ENCODE data around the gene EML3.
"Not testable (repeated sequence)": the region's sequence is repeated elsewhere in the genome, so short reads cannot be mapped to it uniquely, and the experiment has no call there.

The EML3 gene

DNA sequence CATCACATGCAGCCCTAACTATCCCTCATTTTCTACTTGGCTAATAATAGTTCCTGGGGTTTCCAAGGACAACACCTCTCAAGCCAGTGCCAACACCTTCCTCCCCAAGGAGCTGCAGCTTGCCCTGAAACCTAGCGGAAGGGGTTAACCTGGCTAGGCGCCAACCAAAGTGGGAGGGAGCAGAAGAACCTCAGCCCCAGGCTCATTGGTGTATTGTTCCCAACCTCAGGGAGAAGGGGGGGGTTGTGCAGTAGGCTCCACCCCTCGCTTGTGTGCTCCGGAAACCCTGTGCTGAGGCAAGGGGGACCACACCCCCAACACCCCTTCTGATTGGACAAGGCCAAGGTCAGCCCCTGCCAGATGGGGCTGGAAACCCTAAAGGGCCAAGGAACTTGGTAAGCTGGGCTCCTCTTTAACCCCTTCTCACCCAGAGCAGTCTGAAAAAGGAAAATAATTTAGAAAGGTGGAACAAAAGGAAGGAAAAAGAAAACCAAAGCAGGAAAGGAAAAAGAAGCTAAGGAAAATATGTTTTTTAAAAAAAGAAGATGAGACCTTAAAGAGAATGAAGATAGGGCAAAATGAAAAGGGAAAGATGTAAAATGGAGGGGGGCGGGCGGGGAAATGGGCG, 13.4 kb downstream of the EML3 start:
- Histone ChIP-seq H3K4me3 (ENCODE audit: insufficient read depth, low read depth, low read length) (no peak overlapping the region), H3K4me1 (ENCODE audit: control insufficient read depth, insufficient read depth, low read length) (peaks cover 18% of the 10 kb centered on the region), H3K36me3 (ENCODE audit: control insufficient read depth, insufficient read depth, low read length) (peaks cover 33% of the 10 kb centered on the region), H3K27ac (ENCODE audit: insufficient read depth, low read depth, low read length, poor library complexity, severe bottlenecking) (no peak overlapping the region), H3K9me3 (ENCODE audit: control insufficient read depth, low read length) (no peaks in the 10 kb centered on the region), H3K27me3 (ENCODE audit: control insufficient read depth, insufficient read depth, low read length, poor library complexity, severe bottlenecking) (peaks cover 18% of the 10 kb centered on the region)
- WGBS, 2 experiments: 65 to 66% methylated on average over 7 of the region's 7 CpGs

DNA sequence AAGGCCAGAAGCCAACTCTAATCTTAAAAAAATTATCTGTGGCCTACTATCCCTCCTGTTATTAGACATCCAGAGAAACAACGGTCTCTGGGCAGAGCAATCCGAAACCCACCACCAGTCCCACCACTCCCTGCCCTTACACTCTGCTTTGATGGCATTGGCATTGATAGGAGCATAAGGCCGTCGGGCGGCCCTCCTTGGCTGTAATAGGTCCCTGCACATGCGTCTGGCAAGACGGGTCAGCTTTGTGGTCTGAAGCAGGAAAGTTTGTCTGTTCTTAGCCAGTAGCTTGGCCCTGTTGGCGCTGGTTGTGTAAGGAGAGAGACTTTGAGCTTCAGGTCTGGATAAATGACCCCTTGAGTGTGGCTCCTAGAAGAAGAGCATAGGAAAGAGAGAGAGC, 17.5 kb downstream of the EML3 start:
- Histone ChIP-seq H3K4me3 (ENCODE audit: insufficient read depth, low read depth, low read length) (no peak overlapping the region), H3K27ac (ENCODE audit: insufficient read depth, low read depth, low read length, poor library complexity, severe bottlenecking) (no peak overlapping the region), H3K27me3 (ENCODE audit: control insufficient read depth, insufficient read depth, low read length, poor library complexity, severe bottlenecking) (no peaks in the 10 kb centered on the region), H3K9me3 (ENCODE audit: control insufficient read depth, low read length) (no peaks in the 10 kb centered on the region), H3K36me3 (ENCODE audit: control insufficient read depth, insufficient read depth, low read length) (peaks cover 39% of the 10 kb centered on the region), H3K4me1 (ENCODE audit: control insufficient read depth, insufficient read depth, low read length) (peaks cover 14% of the 10 kb centered on the region)
- 94 to 97% methylated on average over 8 of the region's 8 CpGs for WGBS, 2 experiments

DNA sequence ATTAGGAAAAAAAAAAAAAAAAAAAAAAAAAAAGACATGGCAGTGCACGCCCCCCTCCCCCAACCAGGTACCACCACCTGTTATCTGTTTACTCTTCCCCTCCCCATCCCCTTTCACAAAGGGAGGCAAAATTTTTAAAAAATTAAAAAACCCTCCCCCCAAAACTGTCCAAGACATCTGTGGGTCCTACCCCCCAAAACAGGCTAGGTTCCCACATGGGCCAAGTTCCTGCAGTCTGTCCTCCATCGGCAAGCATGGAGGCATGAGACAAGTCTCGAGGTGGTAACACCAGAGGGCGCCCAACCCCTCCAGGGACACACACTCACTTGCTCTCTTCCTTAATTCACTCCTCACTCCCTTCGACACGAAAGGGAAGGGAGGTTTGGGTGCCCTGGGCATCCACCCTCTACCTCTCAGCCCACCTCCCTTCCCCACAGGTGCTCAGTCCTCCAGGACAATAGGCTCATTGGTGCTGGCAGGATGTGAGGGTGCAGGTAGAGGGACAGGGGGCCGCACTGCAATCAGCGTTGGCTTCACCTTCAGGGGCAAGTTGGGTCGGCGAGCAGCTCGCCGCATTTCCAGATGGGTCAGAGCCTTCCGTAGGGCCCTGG, 19.0 kb downstream of the EML3 start:
- H3K9me3 ChIP-seq (ENCODE audit: control insufficient read depth, low read length): no peaks in the 10 kb centered on the region
- H3K4me3 ChIP-seq (ENCODE audit: insufficient read depth, low read depth, low read length): no peak overlapping the region
- H3K27me3 ChIP-seq (ENCODE audit: control insufficient read depth, insufficient read depth, low read length, poor library complexity, severe bottlenecking): no peaks in the 10 kb centered on the region
- 67 to 69% methylated on average over 13 of the region's 13 CpGs for WGBS, 2 experiments
- H3K36me3 ChIP-seq (ENCODE audit: control insufficient read depth, insufficient read depth, low read length): peaks cover 36% of the 10 kb centered on the region
- H3K27ac ChIP-seq (ENCODE audit: insufficient read depth, low read depth, low read length, poor library complexity, severe bottlenecking): peak overlapping the region; percentile 44
- H3K4me1 ChIP-seq (ENCODE audit: control insufficient read depth, insufficient read depth, low read length): peaks cover 3% of the 10 kb centered on the region

DNA sequence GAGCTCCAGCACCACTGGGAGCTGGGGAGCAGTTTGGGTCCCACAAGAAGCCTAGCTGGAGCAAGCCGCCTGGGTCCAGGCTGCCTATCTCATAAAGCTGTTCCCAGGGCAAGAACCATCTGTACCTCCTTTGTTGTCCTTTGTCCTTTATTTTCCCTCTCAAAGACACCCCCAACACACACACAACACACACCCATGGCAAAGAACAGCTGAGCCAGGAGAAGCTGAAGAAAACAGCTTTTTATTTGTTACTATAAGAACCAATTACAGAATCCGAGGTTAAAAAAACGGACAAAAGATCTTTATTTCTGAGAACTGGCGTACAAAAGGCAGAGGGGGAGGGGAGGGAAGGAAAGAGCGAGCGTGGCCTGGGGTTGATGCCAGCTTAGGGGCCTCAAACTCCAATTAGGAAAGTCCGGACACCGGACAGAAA, 19.6 kb downstream of the EML3 start:
- no peak overlapping the region for H3K4me3 ChIP-seq (ENCODE audit: insufficient read depth, low read depth, low read length)
- no peak overlapping the region for H3K27ac ChIP-seq (ENCODE audit: insufficient read depth, low read depth, low read length, poor library complexity, severe bottlenecking)

DNA sequence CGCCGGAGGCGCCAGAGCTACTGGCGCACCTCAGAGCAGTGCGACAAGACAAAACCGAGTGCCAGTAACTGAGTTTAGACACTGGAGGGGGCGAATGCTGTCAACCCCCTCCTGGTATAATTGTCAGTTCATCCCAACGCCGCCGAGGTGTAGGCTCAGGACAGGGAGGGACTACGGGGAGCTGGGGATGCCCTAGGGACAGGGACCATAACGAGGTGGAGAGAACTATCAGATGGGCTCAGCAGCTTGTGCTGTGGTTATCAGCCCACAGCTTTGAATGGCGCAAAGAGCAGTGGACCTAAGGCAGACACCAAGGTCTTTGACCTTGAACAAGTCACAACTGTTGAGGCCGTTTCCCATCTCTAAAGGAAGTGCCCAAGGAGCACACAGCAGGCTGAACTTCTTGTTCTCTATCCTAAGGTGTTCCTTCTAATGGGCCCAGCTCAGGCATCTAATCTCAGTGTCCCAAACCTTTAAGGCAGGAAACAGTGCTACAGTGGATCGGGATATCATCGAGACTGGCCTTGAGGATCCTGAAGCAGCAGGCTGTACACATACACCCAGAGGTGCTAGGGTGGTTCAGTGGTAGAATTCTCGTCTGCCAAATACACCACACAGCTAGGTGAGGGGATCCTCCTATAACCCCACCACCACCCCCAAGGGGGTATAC, 20.3 kb downstream of the EML3 start:
- Histone ChIP-seq H3K9me3 (ENCODE audit: control insufficient read depth, low read length) (no peaks in the 10 kb centered on the region), H3K36me3 (ENCODE audit: control insufficient read depth, insufficient read depth, low read length) (peaks cover 33% of the 10 kb centered on the region), H3K27me3 (ENCODE audit: control insufficient read depth, insufficient read depth, low read length, poor library complexity, severe bottlenecking) (no peaks in the 10 kb centered on the region), H3K4me3 (ENCODE audit: insufficient read depth, low read depth, low read length) (peak overlapping the region; percentile 54), H3K4me1 (ENCODE audit: control insufficient read depth, insufficient read depth, low read length) (peaks cover 3% of the 10 kb centered on the region), H3K27ac (ENCODE audit: insufficient read depth, low read depth, low read length, poor library complexity, severe bottlenecking) (peak overlapping the region; percentile 91)
- WGBS, 2 experiments: 33 to 39% methylated on average over 16 to 17 of the region's 17 CpGs

More for the DNA sequence above, 19.6 kb downstream of the EML3 start:
- Histone ChIP-seq H3K27me3 (ENCODE audit: control insufficient read depth, insufficient read depth, low read length, poor library complexity, severe bottlenecking) (no peaks in the 10 kb centered on the region), H3K36me3 (ENCODE audit: control insufficient read depth, insufficient read depth, low read length) (peaks cover 32% of the 10 kb centered on the region), H3K9me3 (ENCODE audit: control insufficient read depth, low read length) (no peaks in the 10 kb centered on the region), H3K4me1 (ENCODE audit: control insufficient read depth, insufficient read depth, low read length) (peaks cover 3% of the 10 kb centered on the region)
- 90 to 91% methylated on average over 8 of the region's 8 CpGs for WGBS, 2 experiments

DNA sequence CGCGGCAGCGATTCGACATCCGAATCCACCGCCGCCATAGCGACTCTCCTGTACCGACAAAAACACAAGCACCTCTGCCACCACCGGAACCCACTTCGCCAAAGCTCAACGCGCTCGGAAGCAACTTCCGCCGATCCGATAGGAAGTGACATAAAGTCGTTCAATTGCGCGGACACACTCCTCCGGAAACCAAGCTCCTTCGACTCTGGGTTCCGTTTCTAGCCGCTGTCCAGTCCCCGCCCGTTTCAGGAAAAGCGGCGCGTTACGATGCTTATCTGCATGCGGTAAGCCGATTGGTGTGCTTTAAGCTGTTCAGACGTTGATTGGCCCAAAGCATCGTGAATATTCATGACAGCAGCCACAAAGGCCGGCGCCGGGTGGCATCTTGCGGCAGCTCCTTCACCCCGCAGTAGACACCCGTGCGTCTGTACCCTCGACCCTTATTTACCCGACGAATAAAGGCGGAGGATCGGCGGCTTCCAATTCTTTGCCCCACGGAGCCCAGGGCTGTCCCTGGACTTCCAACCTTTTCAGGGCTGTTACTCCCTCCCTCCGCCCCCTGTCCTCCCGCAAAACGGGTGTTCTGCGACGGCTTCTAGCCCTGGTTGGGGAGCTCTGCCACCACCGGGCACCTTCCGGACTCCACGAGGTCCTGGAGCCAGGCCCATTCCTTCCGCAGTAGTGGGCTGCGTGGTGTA, 21.0 kb downstream of the EML3 start, which contains the start of gene TUT1:
TSS of gene TUT1 (minus strand) at position 76 of the 698 bp plus-strand sequence. CDS start at position 38, 38 bp downstream.
- 0% methylated on average over 58 of the region's 58 CpGs for WGBS, 2 experiments
- Histone ChIP-seq H3K36me3 (ENCODE audit: control insufficient read depth, insufficient read depth, low read length) (peaks cover 35% of the 10 kb centered on the region), H3K9me3 (ENCODE audit: control insufficient read depth, low read length) (no peaks in the 10 kb centered on the region), H3K27ac (ENCODE audit: insufficient read depth, low read depth, low read length, poor library complexity, severe bottlenecking) (peak within 1 kb of the TSS; percentile 91), H3K4me1 (ENCODE audit: control insufficient read depth, insufficient read depth, low read length) (peaks cover 3% of the 10 kb centered on the region), H3K4me3 (ENCODE audit: insufficient read depth, low read depth, low read length) (peak within 1 kb of the TSS; percentile 93), H3K27me3 (ENCODE audit: control insufficient read depth, insufficient read depth, low read length, poor library complexity, severe bottlenecking) (no peaks in the 10 kb centered on the region)

DNA sequence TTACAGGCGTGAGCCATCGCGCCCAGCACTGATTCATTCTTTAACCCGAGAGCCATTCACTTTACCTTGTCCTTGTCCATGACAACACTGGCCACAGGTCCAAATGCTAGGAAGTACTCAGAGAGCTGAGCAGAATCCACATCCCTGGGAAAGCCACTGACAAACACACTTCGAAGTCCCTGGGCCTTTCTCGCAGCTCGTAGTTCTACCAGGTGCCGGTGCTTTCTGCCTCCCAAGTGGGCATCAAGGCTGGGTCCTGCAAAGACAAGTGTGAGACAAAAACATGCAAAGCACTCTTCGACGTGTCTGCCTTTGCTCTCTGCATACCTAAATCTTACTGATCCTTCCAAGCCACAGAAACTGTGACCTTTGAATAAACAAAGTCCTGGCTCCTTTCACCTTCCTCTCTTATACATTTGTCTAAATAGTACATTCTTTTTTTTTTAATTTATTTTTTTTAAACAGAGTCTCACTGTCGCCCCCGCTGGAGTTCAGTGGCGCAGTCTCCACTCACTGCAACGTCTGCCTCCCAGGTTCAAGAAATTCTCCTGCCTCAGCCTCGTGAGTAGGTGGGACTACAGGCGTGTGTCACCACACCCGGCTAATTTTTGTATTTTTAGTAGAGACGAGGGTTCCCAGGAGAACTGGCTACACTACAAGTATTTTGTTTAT, 23.5 kb downstream of the EML3 start:
- WGBS, 2 experiments: 77 to 83% methylated on average over 17 to 18 of the region's 18 CpGs
- Histone ChIP-seq H3K27ac (ENCODE audit: insufficient read depth, low read depth, low read length, poor library complexity, severe bottlenecking) (no peak overlapping the region), H3K36me3 (ENCODE audit: control insufficient read depth, insufficient read depth, low read length) (peaks cover 21% of the 10 kb centered on the region), H3K4me1 (ENCODE audit: control insufficient read depth, insufficient read depth, low read length) (peaks cover 3% of the 10 kb centered on the region), H3K9me3 (ENCODE audit: control insufficient read depth, low read length) (no peaks in the 10 kb centered on the region), H3K27me3 (ENCODE audit: control insufficient read depth, insufficient read depth, low read length, poor library complexity, severe bottlenecking) (no peaks in the 10 kb centered on the region), H3K4me3 (ENCODE audit: insufficient read depth, low read depth, low read length) (no peak overlapping the region)

DNA sequence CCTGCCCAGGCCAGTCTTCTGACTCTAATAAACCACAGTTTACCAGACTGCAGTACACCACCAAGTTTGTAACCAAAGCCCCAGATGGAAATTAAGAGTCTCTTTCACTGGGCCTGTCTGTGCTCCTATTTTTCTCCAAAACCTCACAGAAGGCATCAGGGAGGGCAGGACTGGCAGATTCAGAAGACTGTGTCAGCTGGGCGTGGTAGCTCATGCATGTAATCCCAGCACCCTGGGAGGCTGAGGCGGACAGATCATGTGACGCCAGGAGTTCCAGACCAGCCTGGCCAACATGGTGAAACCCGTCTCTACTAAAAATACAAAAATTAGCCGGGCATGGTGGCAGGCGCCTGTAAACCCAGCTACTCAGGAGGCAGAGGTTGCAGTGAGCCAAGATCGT, 27.2 kb downstream of the EML3 start:
- H3K36me3 ChIP-seq (ENCODE audit: control insufficient read depth, insufficient read depth, low read length): peaks cover 24% of the 10 kb centered on the region
- H3K27me3 ChIP-seq (ENCODE audit: control insufficient read depth, insufficient read depth, low read length, poor library complexity, severe bottlenecking); H3K4me3 ChIP-seq (ENCODE audit: insufficient read depth, low read depth, low read length); H3K4me1 ChIP-seq (ENCODE audit: control insufficient read depth, insufficient read depth, low read length); H3K27ac ChIP-seq (ENCODE audit: insufficient read depth, low read depth, low read length, poor library complexity, severe bottlenecking); H3K9me3 ChIP-seq (ENCODE audit: control insufficient read depth, low read length): not testable (repeated sequence)
- 93% methylated on average over 7 of the region's 7 CpGs for WGBS, 2 experiments

DNA sequence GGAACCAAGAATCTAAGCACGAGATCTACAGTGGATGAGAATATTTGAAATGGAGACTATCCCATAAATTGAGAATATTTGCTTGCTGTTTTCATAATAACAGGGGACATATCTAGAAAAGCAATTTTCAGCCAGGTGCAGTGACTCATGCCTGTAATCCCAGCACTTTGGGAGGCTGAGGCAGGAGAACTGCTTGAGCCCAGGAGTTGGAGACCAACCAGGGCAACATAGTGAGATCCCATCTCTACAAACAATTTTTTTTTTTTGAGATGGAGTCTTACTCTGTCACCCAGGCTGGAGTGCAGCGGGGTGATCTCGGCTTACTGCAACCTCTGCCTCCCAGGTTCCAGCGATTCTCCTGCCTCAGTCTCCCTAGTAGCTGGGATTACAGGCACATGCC, 30.8 kb downstream of the EML3 start:
- not testable (repeated sequence) for H3K4me1 ChIP-seq (ENCODE audit: control insufficient read depth, insufficient read depth, low read length); H3K4me3 ChIP-seq (ENCODE audit: insufficient read depth, low read depth, low read length); H3K27ac ChIP-seq (ENCODE audit: insufficient read depth, low read depth, low read length, poor library complexity, severe bottlenecking); H3K27me3 ChIP-seq (ENCODE audit: control insufficient read depth, insufficient read depth, low read length, poor library complexity, severe bottlenecking); H3K9me3 ChIP-seq (ENCODE audit: control insufficient read depth, low read length)
- H3K36me3 ChIP-seq (ENCODE audit: control insufficient read depth, insufficient read depth, low read length): peaks cover 39% of the 10 kb centered on the region
- 94 to 96% methylated on average over 4 of the region's 4 CpGs for WGBS, 2 experiments
